Ovary (tissue), 9 donors: ENCODE measurements around the gene LSM12. TPM values are rescaled to one million over a fixed set of nuclear protein-coding genes. Genes with fewer than 3 reads are reported as not detected.
A peak's percentile ranks its signal among the peaks of the same experiment; 100 is the strongest.

Experiments used
- DNase-seq, 5 donors: peaks; one replicate each; pipeline ENCODE4 v3.0.0-alpha.2; 2019 to 2020
- H3K27ac ChIP-seq, 2 donors: fragments of 200-600 bp; one replicate each; pipeline versions ENCODE4 v1.5.1 to v1.8.0; 2019 to 2022
- H3K27me3 ChIP-seq: fragments of 200-600 bp; one replicate; pipeline ENCODE4 v1.8.0; 2022
- H3K36me3 ChIP-seq: fragments of 200-600 bp; sonication (generic); one replicate; pipeline ENCODE4 v1.5.1; 2019
- H3K4me1 ChIP-seq: one replicate; pipeline ENCODE4 v1.8.1; 2013; ENCODE audit warnings: mild to moderate bottlenecking, moderate library complexity; ENCODE audit not compliant: insufficient read depth
- H3K4me3 ChIP-seq: fragments of 200-600 bp; sonication (generic); one replicate; pipeline ENCODE4 v1.5.1; 2017
- H3K9me3 ChIP-seq, 2 donors: fragments of 200-600 bp in 1 of 2; sonication (generic) in 1 of 2; one replicate each; pipeline versions ENCODE4 v1.5.1 to v1.8.1; 2013 to 2019; ENCODE audit warnings: mild to moderate bottlenecking in 1 of 2, moderate library complexity in 1 of 2
- EP300 ChIP-seq: sonication (generic); formaldehyde crosslinking; IDR thresholded peaks from one replicate; pipeline ENCODE4 v1.6.1; 2017; ENCODE audit warnings: antibody characterized with exemption
- POLR2A ChIP-seq: fragments of 450-650 bp; IDR thresholded peaks from one replicate; pipeline ENCODE4 v1.6.1; 2017; ENCODE audit warnings: antibody characterized with exemption, mild to moderate bottlenecking, moderate library complexity
- WGBS, 3 donors: extraction: QIAGEN DNeasy Blood & Tissue Kit in 1 of 3; methylation state at CpG; one replicate each; pipeline versions ENCODE4 v1.1.5 to v1.1.7; 2013 to 2017; 5-methylcytosine and 5-hydroxymethylcytosine counted together
- intact Hi-C, 4 donors: fragments of 100-400 bp; cut with DNase I; formaldehyde crosslinking; loops; one replicate each; pipeline versions ENCODE4 v1.11.0 to v1.15.1; 2022 to 2023
- polyA plus RNA-seq, 2 donors: library from polyadenylated mRNA; stranded (reverse); fragments of 200-250 nt in 1 of 2; fragments of 350-450 nt in 1 of 2; fragmentation: Illumina TruSeq in 1 of 2; extraction: RNeasy Lipid Tissue Mini Kit (QIAGEN cat#74804) in 1 of 2; gene quantifications; one replicate each; pipeline ENCODE4 v1.2.3, GENCODE V29; 2013 to 2014
- total RNA-seq, 7 donors: library from RNA; depleted of rRNA in 2 of 7; stranded (reverse); fragments of >200 nt in 2 of 7; fragmentation: NEBNext Ultra II Directional in 3 of 7; extraction: Animal tissue kit (Norgen Biotek cat#: 25700) in 3 of 7; gene quantifications; one replicate each; pipeline versions ENCODE4 v1.1.0 to v1.2.4, GENCODE V29; 2016 to 2023
- TF ChIP-seq, protein P1 (sequence below), 3 donors: fragments of 450-650 bp in 2 of 3; fragments of 200-600 bp in 1 of 3; IDR thresholded peaks; one replicate each; pipeline versions ENCODE4 v1.5.1 to v1.8.0; 2016 to 2022; ENCODE audit warnings: antibody characterized with exemption in 3 of 3, mild to moderate bottlenecking in 1 of 3
- donor health status: DM: no; HTN: no; CAD: no; lungs with moderate emphysema.
- donor health status: DM: no; HTN: no; CAD: no.
- donor health status: Bipolar disorder and iron deficiency.
- donor health status: DM: yes; HTN: yes; CAD: no.
- donor health status: DM: no; HTN: no; CAD: no.
- donor health status: DM: yes; HTN: yes; CAD: no.

The LSM12 gene
- total and polyA plus RNA-seq, 9 donors, result 17.1 to 54.6 (median 36.4) TPM

DNA sequence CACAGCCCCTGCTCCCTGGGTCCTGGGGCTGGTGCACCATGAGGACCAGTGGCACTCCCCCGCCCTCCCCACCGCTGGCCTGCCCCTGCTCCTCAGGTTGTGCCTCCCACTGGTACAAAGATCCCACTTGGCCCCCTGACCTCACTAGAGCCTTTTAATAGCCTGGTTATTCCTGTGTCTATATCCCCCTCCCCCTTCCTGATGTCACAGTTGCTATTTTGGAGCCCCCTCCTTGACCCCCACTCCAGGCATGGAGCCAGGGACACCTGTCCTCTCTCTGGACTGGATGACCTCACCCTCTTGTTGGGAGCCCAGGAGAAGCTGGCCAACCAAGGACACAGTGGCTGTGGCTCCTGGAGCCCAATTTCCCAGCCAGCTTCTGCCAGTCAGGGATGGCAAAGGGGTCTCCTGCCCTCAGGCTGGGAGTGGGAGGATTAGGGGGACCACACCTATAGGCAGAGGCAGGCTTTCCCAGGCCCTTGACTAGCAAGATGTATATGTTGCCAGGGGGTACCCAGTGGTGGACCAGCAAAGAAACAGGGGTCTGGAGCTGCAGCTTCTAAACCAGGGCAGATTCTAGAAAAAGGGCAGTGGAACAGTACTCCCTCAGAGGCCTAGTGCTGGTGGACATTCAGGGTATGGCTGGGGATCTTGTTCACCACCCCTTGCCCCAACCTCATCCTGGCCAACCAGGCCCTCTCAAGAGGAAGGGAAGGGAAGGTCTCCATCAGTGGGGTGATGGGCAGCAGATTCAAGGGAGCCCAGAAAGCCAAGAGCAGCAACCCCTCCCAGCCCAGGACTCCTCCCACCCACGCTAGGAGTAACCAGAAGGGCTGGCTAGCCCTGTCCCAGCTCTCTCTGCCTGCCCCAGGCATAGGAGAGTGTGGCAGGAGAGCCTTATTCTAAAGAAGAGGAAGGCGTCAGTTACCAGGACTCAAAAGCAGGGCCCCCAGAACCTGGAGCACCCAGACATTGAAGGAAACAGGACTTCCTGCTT is 46.1 kb upstream of the LSM12 start:
- peaks cover 44% of the 10 kb centered on the region for H3K4me1 ChIP-seq
- H3K27ac ChIP-seq, result peak overlapping the region; percentile 40 to 87
- TF ChIP-seq, protein P1, sequence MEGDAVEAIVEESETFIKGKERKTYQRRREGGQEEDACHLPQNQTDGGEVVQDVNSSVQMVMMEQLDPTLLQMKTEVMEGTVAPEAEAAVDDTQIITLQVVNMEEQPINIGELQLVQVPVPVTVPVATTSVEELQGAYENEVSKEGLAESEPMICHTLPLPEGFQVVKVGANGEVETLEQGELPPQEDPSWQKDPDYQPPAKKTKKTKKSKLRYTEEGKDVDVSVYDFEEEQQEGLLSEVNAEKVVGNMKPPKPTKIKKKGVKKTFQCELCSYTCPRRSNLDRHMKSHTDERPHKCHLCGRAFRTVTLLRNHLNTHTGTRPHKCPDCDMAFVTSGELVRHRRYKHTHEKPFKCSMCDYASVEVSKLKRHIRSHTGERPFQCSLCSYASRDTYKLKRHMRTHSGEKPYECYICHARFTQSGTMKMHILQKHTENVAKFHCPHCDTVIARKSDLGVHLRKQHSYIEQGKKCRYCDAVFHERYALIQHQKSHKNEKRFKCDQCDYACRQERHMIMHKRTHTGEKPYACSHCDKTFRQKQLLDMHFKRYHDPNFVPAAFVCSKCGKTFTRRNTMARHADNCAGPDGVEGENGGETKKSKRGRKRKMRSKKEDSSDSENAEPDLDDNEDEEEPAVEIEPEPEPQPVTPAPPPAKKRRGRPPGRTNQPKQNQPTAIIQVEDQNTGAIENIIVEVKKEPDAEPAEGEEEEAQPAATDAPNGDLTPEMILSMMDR (IDR thresholded peaks at IDR 0.05), result no peak
- TF ChIP-seq EP300 (no peak), POLR2A (no peak)
- H3K9me3 ChIP-seq, result no peaks in the 10 kb centered on the region
- peak; percentile 42 to 69 (median 61) for DNase-seq
- WGBS, 3 donors, result 69 to 76% (median 70%) methylated on average over 4 of the region's 4 CpGs
- H3K36me3 ChIP-seq, result no peaks in the 10 kb centered on the region
- H3K4me3 ChIP-seq, result no peak overlapping the region
- no peaks in the 10 kb centered on the region for H3K27me3 ChIP-seq
- intact Hi-C loops, result loop anchor here in 1 of 4 donors (5.0 kb wide), 1 partner anchor 45 kb away; the partner anchor contains the start of gene LSM12

DNA sequence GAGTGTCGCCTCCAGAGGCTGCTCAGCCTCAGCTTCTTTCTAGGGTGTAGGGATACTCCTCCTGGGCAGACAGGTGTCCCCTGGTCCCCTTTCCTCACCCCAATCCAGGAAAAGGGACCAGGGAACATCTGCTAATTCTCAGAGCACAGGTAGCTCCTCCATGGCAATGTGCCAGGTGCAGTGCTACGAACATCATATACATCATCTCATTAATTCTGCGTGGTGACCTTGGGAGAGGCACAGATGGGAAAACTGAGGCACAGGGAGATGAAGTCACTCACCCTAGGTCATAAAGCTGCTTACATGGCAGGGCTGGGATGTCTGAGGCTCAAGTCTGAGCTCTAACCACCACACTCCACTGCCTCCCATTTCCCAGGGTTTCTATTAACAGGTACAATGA is 45.3 kb upstream of the LSM12 start:
- H3K4me3 ChIP-seq, result no peak overlapping the region
- 62 to 72% (median 65%) methylated on average over 3 of the region's 3 CpGs for WGBS, 3 donors
- H3K36me3 ChIP-seq, result no peaks in the 10 kb centered on the region
- DNase-seq, result peak in 2 of 5 donors; percentile 49 to 64
- H3K27me3 ChIP-seq, result no peaks in the 10 kb centered on the region
- H3K4me1 ChIP-seq, result peaks cover 49% of the 10 kb centered on the region
- intact Hi-C loops, result loop anchor here in 1 of 4 donors (5.0 kb wide), 1 partner anchor 44 kb away; the partner anchor contains the start of gene LSM12
- H3K27ac ChIP-seq, result peak overlapping the region; percentile 40 to 87
- H3K9me3 ChIP-seq, result no peaks in the 10 kb centered on the region
- TF ChIP-seq, protein P1 (IDR thresholded peaks at IDR 0.05), result no peak
- TF ChIP-seq EP300 (no peak), POLR2A (no peak)

DNA sequence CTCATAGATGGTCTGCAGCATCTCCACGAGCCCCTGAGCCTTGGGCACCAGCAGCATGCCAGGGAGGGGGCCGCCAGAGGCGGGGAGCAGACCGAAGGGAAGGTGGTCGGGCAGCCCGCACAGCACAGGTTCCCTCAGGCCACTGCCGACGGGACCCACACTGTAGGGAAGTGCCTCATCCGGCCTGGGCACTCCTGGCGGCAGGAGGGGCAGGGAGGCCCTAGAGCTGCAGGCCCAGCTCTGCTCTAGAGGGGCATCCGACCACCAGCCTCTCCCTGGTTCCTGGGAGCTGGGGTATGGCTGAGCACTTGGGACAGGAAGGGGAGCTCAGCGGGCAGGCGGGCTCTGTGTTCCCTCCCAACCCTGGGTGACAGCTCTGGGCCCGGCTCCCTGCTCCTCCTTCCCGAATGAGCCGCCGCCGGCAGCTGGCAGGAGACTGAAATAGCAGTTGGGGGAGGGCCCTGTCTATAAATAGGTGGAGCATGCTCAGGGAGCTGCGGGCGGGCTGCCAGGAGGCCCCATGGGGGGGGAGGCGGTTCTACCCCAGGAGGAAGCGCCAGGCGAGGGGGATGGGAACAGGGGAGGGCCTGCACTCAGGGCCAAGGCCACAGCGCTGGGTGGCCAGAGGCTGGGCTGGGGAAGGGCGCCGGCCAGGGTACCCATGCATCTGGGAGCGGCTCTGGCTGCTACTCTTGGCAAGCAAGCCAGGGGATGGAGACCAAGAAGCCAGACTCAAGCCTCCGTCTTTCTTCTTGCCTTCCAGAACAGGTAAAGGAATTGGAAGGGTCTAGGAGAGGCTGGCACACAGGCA is 44.6 kb upstream of the LSM12 start:
- Histone ChIP-seq H3K4me1 (peaks cover 49% of the 10 kb centered on the region), H3K27me3 (no peaks in the 10 kb centered on the region), H3K9me3 (no peaks in the 10 kb centered on the region), H3K27ac (peak overlapping the region; percentile 85 to 87), H3K36me3 (no peaks in the 10 kb centered on the region), H3K4me3 (peak overlapping the region; percentile 33)
- TF ChIP-seq, protein P1 (IDR thresholded peaks at IDR 0.05), result peak in 1 of 3 donors; percentile 20
- TF ChIP-seq POLR2A, result peak; percentile 47
- TF ChIP-seq EP300, result no peak
- intact Hi-C loops, result loop anchor here in 1 of 4 donors (5.0 kb wide), 1 partner anchor 44 kb away; the partner anchor contains the start of gene LSM12
- peak; percentile 100 for DNase-seq
- 5% methylated on average over 27 to 28 of the region's 28 CpGs for WGBS, 3 donors
